PC-3 (cell line): ENCODE data around the gene PTPRN2. TPM values are rescaled to one million over a fixed set of nuclear protein-coding genes. Genes with fewer than 3 reads are reported as not detected.

Source experiments
- ATAC-seq: fragments of 200-7000 bp; cut with Tn5 transposase; 2 replicates; pipeline ENCODE4 v1.9.1; 2020; ENCODE audit warnings: mild to moderate bottlenecking, moderate library complexity
- BruUV-seq: library from RNA; stranded (reverse); fragments of 400-500 nt; replicated peaks from 2 replicates; lab custom pipeline; 2021; lab: Mats Ljungman, UMichigan
- CTCF ChIA-PET: fragments of 300-600 bp; sonication (Branson Sonifier 250); formaldehyde crosslinking; loops from one replicate; lab custom pipeline; 2022; ENCODE audit warnings: antibody characterized with exemption; lab: Charles Lee
- POLR2A ChIA-PET: fragments of 300-600 bp; sonication (Branson Sonifier 250); formaldehyde crosslinking; loops from one replicate; lab custom pipeline; 2022; ENCODE audit warnings: antibody characterized with exemption; ENCODE audit not compliant: unreplicated experiment; lab: Charles Lee
- DNase-seq: peaks from one replicate; pipeline ENCODE4 v3.0.0-alpha.2; 2015
- H2AFZ ChIP-seq: fragments of 300-600 bp; sonication (generic); 2 replicates; pipeline ENCODE4 v1.6.0; 2016; ENCODE audit warnings: antibody characterized with exemption, low read length
- H3F3A ChIP-seq: fragments of 300-600 bp; sonication (generic); one replicate; pipeline ENCODE4 v1.6.0; 2017; ENCODE audit warnings: antibody characterized with exemption, low read length, control low read depth, mild to moderate bottlenecking; ENCODE audit not compliant: unreplicated experiment
- H3K27ac ChIP-seq: fragments of 300-600 bp; sonication (generic); 2 replicates; pipeline ENCODE4 v1.5.1; 2016; ENCODE audit warnings: mild to moderate bottlenecking, low read length
- H3K27me3 ChIP-seq: fragments of 300-600 bp; sonication (generic); 2 replicates; pipeline ENCODE4 v1.6.1; 2016; ENCODE audit warnings: low read length, mixed read lengths
- H3K36me3 ChIP-seq: fragments of 300-600 bp; sonication (generic); 2 replicates; pipeline ENCODE4 v1.6.1; 2016; ENCODE audit warnings: low read depth, mixed run types, low read length, mixed read lengths
- H3K4me1 ChIP-seq: fragments of 300-600 bp; sonication (generic); 2 replicates; pipeline ENCODE4 v1.5.1; 2016; ENCODE audit warnings: low read length; ENCODE audit not compliant: insufficient read depth
- H3K4me2 ChIP-seq: fragments of 300-600 bp; sonication (generic); 2 replicates; pipeline ENCODE4 v1.6.0; 2016; ENCODE audit warnings: low read length
- H3K4me3 ChIP-seq: fragments of 300-600 bp; sonication (generic); 2 replicates; pipeline ENCODE4 v1.5.1; 2016; ENCODE audit warnings: mild to moderate bottlenecking, low read length, mixed read lengths
- H3K79me2 ChIP-seq: fragments of 300-600 bp; sonication (generic); 2 replicates; pipeline ENCODE4 v1.6.1; 2017; ENCODE audit warnings: low read length, mixed read lengths
- H3K9ac ChIP-seq: fragments of 300-600 bp; sonication (generic); 2 replicates; pipeline ENCODE4 v1.6.0; 2016; ENCODE audit warnings: mild to moderate bottlenecking, low read length
- H3K9me2 ChIP-seq: fragments of 300-600 bp; sonication (generic); replicated peaks from 2 replicates; pipeline ENCODE4 v1.6.1; 2016; ENCODE audit warnings: mixed run types, low read length, mixed read lengths
- H3K9me3 ChIP-seq: fragments of 300-600 bp; sonication (generic); 2 replicates; pipeline ENCODE4 v1.6.1; 2016; ENCODE audit warnings: low read length, mixed read lengths
- H4K20me1 ChIP-seq: fragments of 300-600 bp; sonication (generic); 2 replicates; pipeline ENCODE4 v1.6.1; 2016; ENCODE audit warnings: low read length, mixed read lengths
- EZH2 ChIP-seq: fragments of 300-600 bp; sonication (generic); IDR thresholded peaks from one replicate; pipeline ENCODE4 v1.6.1; 2017; ENCODE audit warnings: antibody characterized with exemption, mild to moderate bottlenecking, low read length; ENCODE audit not compliant: unreplicated experiment
- EZH2phosphoT487 ChIP-seq: fragments of 300-600 bp; sonication (generic); IDR thresholded peaks from 2 replicates; pipeline ENCODE4 v1.6.1; 2018; ENCODE audit warnings: mild to moderate bottlenecking, antibody characterized with exemption, low read length, borderline replicate concordance
- intact Hi-C: fragments of 100-400 bp; cut with micrococcal nuclease; formaldehyde crosslinking; loops from 2 replicates; pipeline ENCODE4 v1.9.0; 2023
- total RNA-seq: library from RNA; depleted of rRNA; stranded (reverse); fragments of >200 nt; gene quantifications from 2 replicates; pipeline ENCODE4 v1.2.3, GENCODE V29; 2014
- TF ChIP-seq, protein P1 (sequence below): fragments of 300-600 bp; sonication (generic); conservative IDR thresholded peaks from 2 replicates; pipeline ENCODE4 v1.5.1; 2017; ENCODE audit warnings: antibody characterized with exemption, low read depth, mild to moderate bottlenecking, low read length

PTPRN2 gene
- total RNA-seq, 1 experiment from 2014 or later = 3.2 TPM

DNA sequence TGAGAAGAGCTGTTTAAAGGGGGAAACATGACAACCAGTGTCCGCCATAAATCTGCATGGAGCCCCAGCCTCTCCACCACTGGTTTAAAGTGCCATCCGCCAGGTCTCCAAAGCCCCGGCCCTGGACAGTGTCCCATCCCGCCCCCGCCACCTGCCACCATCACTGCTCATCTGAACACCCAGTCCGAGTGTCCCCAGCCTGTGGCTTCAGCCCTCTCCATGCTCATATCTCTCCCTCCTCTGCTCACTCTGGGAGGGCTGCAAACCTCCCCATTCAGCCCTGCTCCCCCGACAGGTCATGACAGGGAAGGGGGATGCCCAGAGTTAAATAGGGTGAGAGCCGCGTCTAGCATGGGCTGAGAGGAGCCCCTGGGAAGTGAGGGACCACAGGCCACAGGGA lies 984.6 kb downstream of the PTPRN2 start:
- no peak overlapping the region for H3K9ac ChIP-seq
- no peaks in the 10 kb centered on the region for H4K20me1 ChIP-seq
- DNase-seq (no peak), ATAC-seq (no peak)
- H3K79me2 ChIP-seq = no peaks in the 10 kb centered on the region
- H3K4me2 ChIP-seq = no peak overlapping the region
- no peaks in the 10 kb centered on the region for H3K4me1 ChIP-seq
- TF ChIP-seq EZH2 (no peak), EZH2phosphoT487 (no peak)
- TF ChIP-seq, protein P1, sequence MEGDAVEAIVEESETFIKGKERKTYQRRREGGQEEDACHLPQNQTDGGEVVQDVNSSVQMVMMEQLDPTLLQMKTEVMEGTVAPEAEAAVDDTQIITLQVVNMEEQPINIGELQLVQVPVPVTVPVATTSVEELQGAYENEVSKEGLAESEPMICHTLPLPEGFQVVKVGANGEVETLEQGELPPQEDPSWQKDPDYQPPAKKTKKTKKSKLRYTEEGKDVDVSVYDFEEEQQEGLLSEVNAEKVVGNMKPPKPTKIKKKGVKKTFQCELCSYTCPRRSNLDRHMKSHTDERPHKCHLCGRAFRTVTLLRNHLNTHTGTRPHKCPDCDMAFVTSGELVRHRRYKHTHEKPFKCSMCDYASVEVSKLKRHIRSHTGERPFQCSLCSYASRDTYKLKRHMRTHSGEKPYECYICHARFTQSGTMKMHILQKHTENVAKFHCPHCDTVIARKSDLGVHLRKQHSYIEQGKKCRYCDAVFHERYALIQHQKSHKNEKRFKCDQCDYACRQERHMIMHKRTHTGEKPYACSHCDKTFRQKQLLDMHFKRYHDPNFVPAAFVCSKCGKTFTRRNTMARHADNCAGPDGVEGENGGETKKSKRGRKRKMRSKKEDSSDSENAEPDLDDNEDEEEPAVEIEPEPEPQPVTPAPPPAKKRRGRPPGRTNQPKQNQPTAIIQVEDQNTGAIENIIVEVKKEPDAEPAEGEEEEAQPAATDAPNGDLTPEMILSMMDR = no peak
- no peaks in the 10 kb centered on the region for H3K9me2 ChIP-seq
- no peaks in the 10 kb centered on the region for H3K36me3 ChIP-seq
- POLR2A ChIA-PET = no interaction called here
- no peaks in the 10 kb centered on the region for H3F3A ChIP-seq
- CTCF ChIA-PET = no interaction called here
- H3K9me3 ChIP-seq = no peaks in the 10 kb centered on the region
- no peak overlapping the region for H3K27ac ChIP-seq
- no peak overlapping the region for H3K4me3 ChIP-seq
- H2AFZ ChIP-seq = no peak overlapping the region
- intact Hi-C loops = no loop called here
- no peaks in the 10 kb centered on the region for H3K27me3 ChIP-seq
- BruUV-seq = no TSS peak

DNA sequence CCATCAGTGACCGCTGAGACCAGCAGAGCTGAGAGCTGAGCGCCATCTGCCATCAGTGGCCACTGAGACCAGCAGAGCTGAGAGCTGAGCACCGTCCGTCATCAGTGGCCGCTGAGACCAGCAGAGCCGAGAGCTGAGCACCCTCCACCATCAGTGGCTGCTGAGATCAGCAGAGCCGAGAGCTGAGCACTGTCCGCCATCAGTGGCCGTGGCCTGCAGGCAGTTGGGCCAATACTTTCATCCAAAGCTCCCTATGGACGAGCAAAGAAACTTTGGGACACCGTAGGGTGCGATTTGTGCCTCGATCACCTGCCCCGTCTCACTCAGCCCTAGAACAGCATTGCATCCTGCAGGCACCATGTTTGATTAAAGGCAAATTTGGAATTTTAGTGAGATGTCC lies 985.0 kb downstream of the PTPRN2 start:
- no peak for TF ChIP-seq EZH2
- TF ChIP-seq, protein P1 = no peak
- TF ChIP-seq EZH2phosphoT487 = no peak
- Histone ChIP-seq H2AFZ (no peak overlapping the region), H3F3A (no peaks in the 10 kb centered on the region), H4K20me1 (no peaks in the 10 kb centered on the region), H3K79me2 (no peaks in the 10 kb centered on the region), H3K9me3 (no peaks in the 10 kb centered on the region), H3K9ac (no peak overlapping the region), H3K4me1 (no peaks in the 10 kb centered on the region), H3K27me3 (no peaks in the 10 kb centered on the region), H3K4me3 (no peak overlapping the region), H3K36me3 (no peaks in the 10 kb centered on the region), H3K4me2 (no peak overlapping the region), H3K9me2 (no peaks in the 10 kb centered on the region), H3K27ac (no peak overlapping the region)
- ATAC-seq = no peak
- no peak for DNase-seq
- intact Hi-C loops = no loop called here
- no TSS peak for BruUV-seq
- POLR2A ChIA-PET = interaction anchor here (0.5 kb wide), 1 partner anchor 710 kb away, joined by 8 read pairs; the partner anchor contains the start of gene LMBR1
- CTCF ChIA-PET = no interaction called here

DNA sequence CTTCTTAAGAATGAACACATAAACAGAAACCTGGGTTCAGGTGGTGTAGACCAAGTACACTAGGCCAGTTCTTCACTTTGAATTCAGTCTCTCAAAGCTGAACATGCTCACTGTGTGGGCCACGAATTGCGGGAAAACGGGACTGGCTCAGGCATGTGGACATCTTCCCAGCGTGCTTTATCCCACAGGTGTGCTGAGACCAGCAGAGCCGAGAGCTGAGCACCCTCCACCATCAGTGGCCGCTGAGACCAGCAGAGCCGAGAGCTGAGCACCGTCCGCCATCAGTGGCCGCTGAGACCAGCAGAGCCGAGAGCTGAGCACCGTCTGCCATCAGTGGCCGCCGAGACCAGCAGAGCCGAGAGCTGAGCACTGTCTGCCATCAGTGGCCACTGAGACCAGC lies 985.5 kb downstream of the PTPRN2 start:
- no peaks in the 10 kb centered on the region for H3K9me3 ChIP-seq
- H4K20me1 ChIP-seq = no peaks in the 10 kb centered on the region
- intact Hi-C loops = no loop called here
- H3K79me2 ChIP-seq = no peaks in the 10 kb centered on the region
- no peak overlapping the region for H3K4me2 ChIP-seq
- H3K27ac ChIP-seq = no peak overlapping the region
- no peaks in the 10 kb centered on the region for H3K9me2 ChIP-seq
- TF ChIP-seq, protein P1 = no peak
- TF ChIP-seq EZH2phosphoT487 = no peak
- no peak for TF ChIP-seq EZH2
- CTCF ChIA-PET = no interaction called here
- ATAC-seq = no peak
- no peaks in the 10 kb centered on the region for H3K4me1 ChIP-seq
- H3K27me3 ChIP-seq = no peaks in the 10 kb centered on the region
- POLR2A ChIA-PET = interaction anchor here (0.5 kb wide), 1 partner anchor 709 kb away, joined by 8 read pairs; the partner anchor contains the start of gene LMBR1
- no peak overlapping the region for H2AFZ ChIP-seq
- no TSS peak for BruUV-seq
- DNase-seq = no peak
- H3K36me3 ChIP-seq = no peaks in the 10 kb centered on the region
- H3K4me3 ChIP-seq = no peak overlapping the region
- no peak overlapping the region for H3K9ac ChIP-seq
- H3F3A ChIP-seq = no peaks in the 10 kb centered on the region
